Measurements from ENCODE around the gene BIRC7. TPM values are rescaled to one million over a fixed set of nuclear protein-coding genes. Genes with fewer than 3 reads are reported as not detected.

Gene BIRC7
- total RNA-seq, 1 experiment from 2014 or later = 0.17 TPM

GRCh38 chr20:63284544-63284949, 48.8 kb downstream of the BIRC7 start:
- no peak overlapping the region for H3K27ac Mint-ChIP-seq
- H3K27me3 Mint-ChIP-seq (ENCODE audit: low read depth) = no peaks in the 10 kb centered on the region
- H3K4me1 Mint-ChIP-seq = no peaks in the 10 kb centered on the region
- TF ChIP-seq PREB (CRISPR knock-in tag; IDR thresholded peaks at IDR 0.05; ENCODE audit: borderline replicate concordance) = no peak
- no peak for TF ChIP-seq MYBL2 (CRISPR knock-in tag; IDR thresholded peaks at IDR 0.05)
- no peak for TF ChIP-seq ARID4B (CRISPR knock-in tag; IDR thresholded peaks at IDR 0.05; ENCODE audit: borderline replicate concordance)
- TF ChIP-seq E2F1 (CRISPR knock-in tag; IDR thresholded peaks at IDR 0.05) = no peak
- no peak for TF ChIP-seq JAZF1 (CRISPR knock-in tag; IDR thresholded peaks at IDR 0.05)
- no peak for TF ChIP-seq NFATC4 (CRISPR knock-in tag; IDR thresholded peaks at IDR 0.05)
- TF ChIP-seq SMAD4 (CRISPR knock-in tag; IDR thresholded peaks at IDR 0.05) = no peak
- no peak for TF ChIP-seq ESRRA (CRISPR knock-in tag; IDR thresholded peaks at IDR 0.05; ENCODE audit: borderline replicate concordance)
- DNase-seq (ENCODE audit: low spot score) (no peak), ATAC-seq (no peak)
- ChIA-PET CTCF (interaction anchor here (0.7 kb wide), 1 partner anchor 25 kb away, joined by 3 read pairs; no protein-coding TSS in a partner anchor), POLR2A (no interaction called here)
- no peak overlapping the region for H3K4me3 Mint-ChIP-seq
- H3K9me3 Mint-ChIP-seq = no peaks in the 10 kb centered on the region
- peaks cover 18% of the 10 kb centered on the region for H3K36me3 Mint-ChIP-seq

DNA sequence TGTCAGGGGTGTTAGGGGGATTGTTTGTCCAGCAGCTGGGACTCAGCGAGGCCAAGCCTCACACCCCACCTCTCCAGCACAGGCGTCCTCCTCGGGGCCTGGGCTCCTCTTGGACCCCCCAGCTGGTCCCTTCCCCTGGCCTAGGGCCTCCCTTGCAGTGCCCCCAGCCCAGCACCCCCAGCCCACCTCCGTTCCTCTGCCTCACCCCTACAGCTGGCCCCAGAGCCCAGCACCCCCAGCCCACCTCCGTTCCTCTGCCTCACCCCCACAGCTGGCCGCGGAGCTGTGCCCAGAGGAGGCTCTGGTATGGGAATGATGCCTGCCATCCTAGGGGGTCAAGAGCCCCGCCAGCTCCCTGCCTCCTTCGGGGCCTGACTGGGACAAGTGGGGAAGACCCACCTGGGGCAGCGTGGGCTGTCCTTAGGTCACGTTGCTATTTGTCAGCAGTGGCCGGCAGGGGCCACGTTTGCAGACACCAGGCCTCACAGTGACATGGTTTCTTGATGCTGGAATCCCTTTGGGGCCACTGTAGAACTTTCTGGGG, 49.3 kb downstream of the BIRC7 start:
- TF ChIP-seq TEAD4 (CRISPR knock-in tag; IDR thresholded peaks at IDR 0.05) (no peak), CREB1 (CRISPR knock-in tag; IDR thresholded peaks at IDR 0.05) (no peak), NFYB (CRISPR knock-in tag; conservative IDR thresholded peaks at IDR 0.05; ENCODE audit: low read depth) (no peak), GABPB1 (CRISPR knock-in tag; IDR thresholded peaks at IDR 0.05) (no peak), GTF2I (CRISPR knock-in tag; conservative IDR thresholded peaks at IDR 0.05) (no peak), ETV6 (CRISPR knock-in tag; IDR thresholded peaks at IDR 0.05) (no peak), CREM (CRISPR knock-in tag; IDR thresholded peaks at IDR 0.05) (no peak), USF1 (CRISPR knock-in tag; IDR thresholded peaks at IDR 0.05) (no peak), ZNF219 (CRISPR knock-in tag; IDR thresholded peaks at IDR 0.05; ENCODE audit: borderline replicate concordance) (no peak), HMGA2 (CRISPR knock-in tag; IDR thresholded peaks at IDR 0.05) (no peak), E2F4 (CRISPR knock-in tag; IDR thresholded peaks at IDR 0.05; ENCODE audit: borderline replicate concordance, low read depth) (no peak)
- TF ChIP-seq, protein P1, sequence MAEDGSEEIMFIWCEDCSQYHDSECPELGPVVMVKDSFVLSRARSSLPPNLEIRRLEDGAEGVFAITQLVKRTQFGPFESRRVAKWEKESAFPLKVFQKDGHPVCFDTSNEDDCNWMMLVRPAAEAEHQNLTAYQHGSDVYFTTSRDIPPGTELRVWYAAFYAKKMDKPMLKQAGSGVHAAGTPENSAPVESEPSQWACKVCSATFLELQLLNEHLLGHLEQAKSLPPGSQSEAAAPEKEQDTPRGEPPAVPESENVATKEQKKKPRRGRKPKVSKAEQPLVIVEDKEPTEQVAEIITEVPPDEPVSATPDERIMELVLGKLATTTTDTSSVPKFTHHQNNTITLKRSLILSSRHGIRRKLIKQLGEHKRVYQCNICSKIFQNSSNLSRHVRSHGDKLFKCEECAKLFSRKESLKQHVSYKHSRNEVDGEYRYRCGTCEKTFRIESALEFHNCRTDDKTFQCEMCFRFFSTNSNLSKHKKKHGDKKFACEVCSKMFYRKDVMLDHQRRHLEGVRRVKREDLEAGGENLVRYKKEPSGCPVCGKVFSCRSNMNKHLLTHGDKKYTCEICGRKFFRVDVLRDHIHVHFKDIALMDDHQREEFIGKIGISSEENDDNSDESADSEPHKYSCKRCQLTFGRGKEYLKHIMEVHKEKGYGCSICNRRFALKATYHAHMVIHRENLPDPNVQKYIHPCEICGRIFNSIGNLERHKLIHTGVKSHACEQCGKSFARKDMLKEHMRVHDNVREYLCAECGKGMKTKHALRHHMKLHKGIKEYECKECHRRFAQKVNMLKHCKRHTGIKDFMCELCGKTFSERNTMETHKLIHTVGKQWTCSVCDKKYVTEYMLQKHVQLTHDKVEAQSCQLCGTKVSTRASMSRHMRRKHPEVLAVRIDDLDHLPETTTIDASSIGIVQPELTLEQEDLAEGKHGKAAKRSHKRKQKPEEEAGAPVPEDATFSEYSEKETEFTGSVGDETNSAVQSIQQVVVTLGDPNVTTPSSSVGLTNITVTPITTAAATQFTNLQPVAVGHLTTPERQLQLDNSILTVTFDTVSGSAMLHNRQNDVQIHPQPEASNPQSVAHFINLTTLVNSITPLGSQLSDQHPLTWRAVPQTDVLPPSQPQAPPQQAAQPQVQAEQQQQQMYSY (CRISPR knock-in tag; IDR thresholded peaks at IDR 0.05) = no peak
- TF ChIP-seq, protein P2, sequence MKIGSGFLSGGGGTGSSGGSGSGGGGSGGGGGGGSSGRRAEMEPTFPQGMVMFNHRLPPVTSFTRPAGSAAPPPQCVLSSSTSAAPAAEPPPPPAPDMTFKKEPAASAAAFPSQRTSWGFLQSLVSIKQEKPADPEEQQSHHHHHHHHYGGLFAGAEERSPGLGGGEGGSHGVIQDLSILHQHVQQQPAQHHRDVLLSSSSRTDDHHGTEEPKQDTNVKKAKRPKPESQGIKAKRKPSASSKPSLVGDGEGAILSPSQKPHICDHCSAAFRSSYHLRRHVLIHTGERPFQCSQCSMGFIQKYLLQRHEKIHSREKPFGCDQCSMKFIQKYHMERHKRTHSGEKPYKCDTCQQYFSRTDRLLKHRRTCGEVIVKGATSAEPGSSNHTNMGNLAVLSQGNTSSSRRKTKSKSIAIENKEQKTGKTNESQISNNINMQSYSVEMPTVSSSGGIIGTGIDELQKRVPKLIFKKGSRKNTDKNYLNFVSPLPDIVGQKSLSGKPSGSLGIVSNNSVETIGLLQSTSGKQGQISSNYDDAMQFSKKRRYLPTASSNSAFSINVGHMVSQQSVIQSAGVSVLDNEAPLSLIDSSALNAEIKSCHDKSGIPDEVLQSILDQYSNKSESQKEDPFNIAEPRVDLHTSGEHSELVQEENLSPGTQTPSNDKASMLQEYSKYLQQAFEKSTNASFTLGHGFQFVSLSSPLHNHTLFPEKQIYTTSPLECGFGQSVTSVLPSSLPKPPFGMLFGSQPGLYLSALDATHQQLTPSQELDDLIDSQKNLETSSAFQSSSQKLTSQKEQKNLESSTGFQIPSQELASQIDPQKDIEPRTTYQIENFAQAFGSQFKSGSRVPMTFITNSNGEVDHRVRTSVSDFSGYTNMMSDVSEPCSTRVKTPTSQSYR (CRISPR knock-in tag; IDR thresholded peaks at IDR 0.05) = no peak
- Mint-ChIP-seq H3K27me3 (ENCODE audit: low read depth) (no peaks in the 10 kb centered on the region), H3K9me3 (no peaks in the 10 kb centered on the region), H3K27ac (no peak overlapping the region), H3K4me3 (no peak overlapping the region), H3K36me3 (peaks cover 18% of the 10 kb centered on the region), H3K4me1 (no peaks in the 10 kb centered on the region)
- ChIA-PET POLR2A (no interaction called here), CTCF (interaction anchor here (0.6 to 0.7 kb wide), 2 partner anchors 25 to 64 kb away, joined by 3 to 4 read pairs; no protein-coding TSS in a partner anchor)
- ATAC-seq (no peak), DNase-seq (ENCODE audit: low spot score) (no peak)

Measured in WTC11 (cell line).